Activated CD4-positive, alpha-beta T cell treated with anti-CD3 and anti-CD28 coated beads, Interleukin-2, amount 50 U/mL, for 4 hours (primary cell): ENCODE results near the gene IRAK2.
"Not testable (repeated sequence)": the region's sequence is repeated elsewhere in the genome, so short reads cannot be mapped to it uniquely, and the experiment has no call there.

Source experiments
- DNase-seq, 2 experiments: peaks; one replicate each; pipeline ENCODE4 v3.0.0-alpha.2; 2020

Gene IRAK2

DNA sequence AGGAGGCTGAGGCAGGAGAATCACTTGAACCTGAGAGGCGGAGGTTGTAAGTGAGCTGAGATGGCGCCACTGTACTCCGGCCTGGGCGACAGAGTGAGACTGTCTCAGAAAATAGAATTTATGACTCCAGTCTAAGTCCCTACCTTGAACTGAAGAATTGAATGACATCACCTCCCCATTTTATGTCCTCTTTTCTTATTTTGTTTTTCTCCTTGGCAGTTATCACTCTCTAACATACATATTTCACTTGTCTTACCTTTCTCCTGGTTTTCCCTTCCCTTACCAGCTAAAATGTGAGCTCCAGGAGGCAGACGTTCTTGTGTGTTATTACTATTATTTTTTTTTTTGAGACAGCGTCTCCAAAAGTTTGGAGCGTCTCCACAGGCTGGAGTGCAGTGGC is 91.1 kb downstream of the IRAK2 start:
- DNase-seq, result no peak

GRCh38 chr3:10259036-10259435 is 94.3 kb downstream of the IRAK2 start:
- no peak for DNase-seq

DNA sequence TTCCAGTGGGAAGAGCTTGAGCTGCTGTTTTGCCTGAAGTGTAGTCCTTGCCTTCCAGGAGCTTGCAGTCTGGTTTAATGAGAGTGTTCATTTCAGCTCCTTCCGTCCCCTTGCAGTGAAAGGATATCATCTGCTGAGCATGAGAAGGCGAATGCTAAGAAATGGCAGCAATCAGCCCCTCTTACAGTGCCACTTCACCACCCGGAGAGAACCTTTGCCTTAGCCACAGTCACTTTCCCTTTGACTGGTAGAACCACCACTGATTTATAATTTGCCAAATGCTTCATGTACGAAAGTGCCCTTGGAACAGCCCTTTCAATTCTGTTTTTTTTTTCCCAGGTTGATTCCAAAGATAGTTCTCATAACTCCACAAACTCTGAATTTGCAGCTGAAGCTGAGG is 95.1 kb downstream of the IRAK2 start:
- no peak for DNase-seq

DNA sequence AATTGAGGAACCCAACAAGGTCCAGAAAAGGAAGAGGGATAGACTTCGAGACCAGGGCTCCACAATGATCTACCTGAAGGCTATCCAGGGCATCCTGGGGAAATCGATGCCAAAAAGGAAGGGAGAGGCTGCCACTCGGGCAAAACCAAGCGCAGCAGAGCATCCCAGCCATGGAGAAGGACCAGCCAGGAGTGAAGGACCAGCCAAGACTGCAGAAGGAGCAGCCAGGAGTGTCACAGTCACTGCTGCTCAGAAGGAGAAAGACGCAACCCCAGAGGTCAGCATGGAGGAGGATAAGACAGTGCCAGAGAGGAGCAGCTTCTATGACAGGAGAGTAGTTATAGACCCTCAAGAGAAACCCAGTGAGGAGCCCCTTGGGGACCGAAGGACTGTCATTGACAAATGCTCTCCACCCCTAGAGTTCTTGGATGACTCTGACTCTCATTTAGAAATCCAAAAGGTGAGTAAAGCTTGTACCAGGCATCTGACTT is 95.5 kb downstream of the IRAK2 start:
- DNase-seq, result no peak

- DNase-seq, result no peak
Observed at GRCh38 chr3:10262027-10262426, 97.3 kb downstream of the IRAK2 start.

DNA sequence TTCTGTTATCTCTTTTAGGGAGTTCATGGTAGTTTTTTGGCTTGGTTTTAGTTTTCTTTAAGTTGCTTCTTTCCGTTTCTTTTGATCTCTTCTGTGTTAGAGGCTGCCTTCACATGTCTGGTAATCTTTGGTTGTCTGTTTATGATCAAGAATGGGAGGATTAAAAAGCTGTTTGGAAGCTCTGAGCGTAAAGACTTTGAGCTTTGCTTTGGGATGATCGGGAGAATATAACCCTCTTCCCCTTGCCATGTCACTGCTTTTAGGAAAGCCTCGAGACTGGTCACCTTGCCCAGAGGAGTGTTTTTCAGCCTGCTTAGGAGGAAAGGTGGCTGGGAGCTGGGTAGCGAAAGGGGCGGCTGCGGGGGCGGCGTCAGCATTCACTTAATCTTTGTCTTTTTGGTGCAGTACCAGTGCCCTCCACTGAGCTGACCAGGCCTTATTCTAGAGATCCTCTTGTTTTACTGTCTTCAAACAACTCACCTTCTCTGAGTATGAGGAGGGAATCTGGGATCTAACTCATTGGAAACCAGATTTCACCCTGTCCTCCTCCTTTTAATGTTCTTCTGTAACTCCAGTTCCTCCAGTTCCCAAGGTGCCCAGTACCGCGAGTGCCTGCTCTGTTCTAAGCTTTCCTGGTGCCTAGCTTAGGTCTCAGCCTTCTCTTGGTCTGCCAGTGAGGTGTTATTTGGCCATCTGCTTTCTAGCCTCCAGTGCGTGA is 99.1 kb downstream of the IRAK2 start:
- peak; percentile 69 to 74 for DNase-seq

GRCh38 chr3:10265833-10266232 is 101.1 kb downstream of the IRAK2 start:
- no peak for DNase-seq

DNA sequence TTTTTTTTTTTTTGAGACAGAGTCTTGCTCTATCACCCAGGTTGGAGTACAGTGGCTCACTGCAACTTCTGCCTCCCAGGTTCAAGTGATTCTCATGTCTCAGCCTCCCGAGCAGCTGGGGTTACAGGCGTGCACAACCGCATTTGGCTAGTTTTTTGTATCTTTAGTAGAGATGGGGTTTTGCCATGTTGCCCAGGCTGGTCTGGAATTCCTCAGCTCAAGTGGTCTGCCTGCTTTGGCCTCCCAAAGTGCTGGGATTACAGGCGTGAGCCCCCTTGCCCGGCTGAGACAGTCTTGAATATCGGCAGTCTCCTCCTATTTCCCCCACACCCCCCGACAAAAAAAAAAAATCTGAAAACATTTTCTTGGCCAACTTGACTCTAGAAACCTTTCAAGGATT is 102.2 kb downstream of the IRAK2 start:
- not testable (repeated sequence) for DNase-seq

DNA sequence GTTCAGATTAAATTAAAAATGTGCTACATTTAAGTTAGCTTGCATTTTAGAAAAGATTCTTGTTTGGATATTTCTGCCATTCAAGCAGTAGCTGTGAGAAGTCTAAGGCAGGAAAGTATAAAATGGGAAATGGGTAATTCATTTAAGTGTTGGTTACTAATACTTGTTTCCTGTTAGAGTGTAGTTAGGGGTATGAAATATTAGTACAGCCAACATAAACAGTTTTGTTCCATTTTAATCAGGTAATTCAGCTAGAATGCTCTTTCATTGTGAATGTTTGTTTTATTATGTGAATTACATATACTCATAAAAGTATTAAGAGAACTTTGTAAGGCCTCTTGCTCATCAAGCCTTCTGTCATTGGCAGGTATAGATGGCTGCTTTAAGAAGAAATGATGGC is 103.4 kb downstream of the IRAK2 start:
- no peak for DNase-seq

GRCh38 chr3:10268930-10269329 is 104.2 kb downstream of the IRAK2 start:
- no peak for DNase-seq

DNA sequence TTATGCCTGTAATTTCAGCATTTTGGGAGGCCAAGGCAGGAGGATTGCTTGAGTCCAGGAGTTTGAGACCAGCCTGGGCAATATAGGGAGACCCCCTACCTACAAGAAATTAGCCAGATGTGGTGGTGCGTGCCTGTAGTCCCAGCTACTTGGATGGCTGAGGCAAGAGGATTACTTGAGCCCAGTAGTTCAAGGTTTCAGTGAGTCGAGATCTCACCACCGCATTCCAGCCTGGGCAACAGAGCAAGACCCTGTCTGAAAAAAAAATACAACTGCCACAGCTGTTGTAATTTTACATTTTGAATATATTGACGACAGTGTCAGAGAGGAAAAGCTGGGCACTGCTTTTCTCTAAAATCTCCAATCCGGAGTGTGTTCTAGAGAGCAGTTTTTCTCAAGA is 104.7 kb downstream of the IRAK2 start:
- no peak for DNase-seq

GRCh38 chr3:10272476-10272875 is 107.8 kb downstream of the IRAK2 start:
- not testable (repeated sequence) for DNase-seq

DNA sequence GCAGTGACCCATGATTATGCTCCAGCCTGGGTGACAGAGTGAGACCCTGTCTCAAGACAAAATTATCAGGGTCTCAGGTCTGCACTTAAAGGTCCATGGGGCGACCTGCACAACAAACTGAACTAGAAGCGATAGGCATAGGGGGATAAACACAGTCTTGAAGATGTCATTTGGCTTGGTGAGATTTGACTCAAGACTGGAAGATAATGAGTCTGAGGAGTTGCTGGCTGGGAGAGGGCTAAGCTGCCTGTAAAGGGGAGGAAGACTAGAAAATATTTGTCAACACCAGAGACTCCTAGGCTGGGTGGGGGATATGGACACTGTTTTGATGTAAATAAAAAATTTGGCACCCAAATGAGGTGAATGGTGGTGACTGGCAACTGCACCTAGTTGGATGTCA is 108.3 kb downstream of the IRAK2 start:
- DNase-seq, result no peak

- DNase-seq, result no peak
Observed at GRCh38 chr3:10273702-10274305, 109.1 kb downstream of the IRAK2 start.

DNA sequence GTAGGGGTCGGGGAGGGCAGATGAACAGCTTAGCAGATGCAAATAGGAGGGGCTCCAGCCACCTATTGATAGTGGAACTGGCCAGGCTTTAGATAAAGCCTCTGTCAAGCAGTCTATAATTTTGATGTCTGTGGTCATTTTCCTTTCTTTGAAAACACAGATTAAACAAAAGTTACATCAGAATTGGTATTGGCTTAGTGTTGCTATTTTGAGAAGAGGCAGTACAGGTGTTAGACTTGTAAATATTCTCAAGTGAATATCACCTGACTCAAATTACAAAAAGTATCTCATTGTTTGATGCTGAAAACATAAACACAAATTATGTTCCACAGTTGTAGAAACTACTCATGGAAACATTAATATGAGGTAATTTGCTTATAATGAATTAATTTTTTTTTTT is 109.9 kb downstream of the IRAK2 start:
- no peak for DNase-seq

DNA sequence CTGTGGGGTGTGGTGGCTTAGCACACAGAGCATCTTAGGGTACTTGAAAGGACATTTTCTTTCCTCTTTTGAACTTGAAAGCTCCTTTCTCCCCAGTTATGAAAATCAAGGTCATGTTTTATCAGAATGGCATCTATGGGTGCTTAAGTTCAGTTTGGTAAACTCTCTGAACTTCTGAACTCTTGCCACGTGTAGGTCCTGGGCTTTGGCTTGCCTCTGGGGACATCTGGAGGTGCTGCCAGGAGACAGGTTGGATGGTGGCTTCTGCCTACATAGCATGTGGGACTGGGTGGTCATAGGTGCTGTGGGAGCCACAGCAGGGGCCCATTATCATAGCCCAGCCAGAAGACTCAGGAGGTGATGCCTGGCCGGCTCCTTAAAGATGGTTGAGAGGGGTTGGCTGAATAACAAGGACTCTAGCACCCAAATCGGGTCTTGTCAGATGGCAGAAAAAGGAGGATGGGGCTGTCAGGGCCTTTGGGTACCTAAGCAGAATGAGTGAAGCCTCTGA is 112.5 kb downstream of the IRAK2 start:
- DNase-seq, result no peak

DNA sequence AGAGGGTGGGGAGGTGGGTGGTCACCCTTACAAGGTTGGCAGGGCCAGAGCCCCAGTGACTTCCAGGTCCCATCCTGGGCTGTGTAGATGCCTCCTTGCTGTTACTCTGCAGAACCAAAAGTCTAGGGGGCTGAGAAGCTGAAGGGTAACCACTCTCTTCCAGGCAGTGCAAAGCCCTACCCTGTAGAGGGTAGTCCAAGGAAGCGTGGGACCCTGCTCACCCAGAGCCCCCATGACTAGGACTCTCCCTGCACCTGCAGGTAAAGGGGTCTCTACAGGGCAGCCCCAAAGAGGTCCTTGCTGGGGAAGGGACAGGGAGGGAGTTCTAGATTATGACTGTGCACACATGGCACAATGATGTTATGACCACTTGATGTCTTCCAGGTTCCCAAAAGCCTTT is 113.8 kb downstream of the IRAK2 start:
- DNase-seq, result no peak

DNA sequence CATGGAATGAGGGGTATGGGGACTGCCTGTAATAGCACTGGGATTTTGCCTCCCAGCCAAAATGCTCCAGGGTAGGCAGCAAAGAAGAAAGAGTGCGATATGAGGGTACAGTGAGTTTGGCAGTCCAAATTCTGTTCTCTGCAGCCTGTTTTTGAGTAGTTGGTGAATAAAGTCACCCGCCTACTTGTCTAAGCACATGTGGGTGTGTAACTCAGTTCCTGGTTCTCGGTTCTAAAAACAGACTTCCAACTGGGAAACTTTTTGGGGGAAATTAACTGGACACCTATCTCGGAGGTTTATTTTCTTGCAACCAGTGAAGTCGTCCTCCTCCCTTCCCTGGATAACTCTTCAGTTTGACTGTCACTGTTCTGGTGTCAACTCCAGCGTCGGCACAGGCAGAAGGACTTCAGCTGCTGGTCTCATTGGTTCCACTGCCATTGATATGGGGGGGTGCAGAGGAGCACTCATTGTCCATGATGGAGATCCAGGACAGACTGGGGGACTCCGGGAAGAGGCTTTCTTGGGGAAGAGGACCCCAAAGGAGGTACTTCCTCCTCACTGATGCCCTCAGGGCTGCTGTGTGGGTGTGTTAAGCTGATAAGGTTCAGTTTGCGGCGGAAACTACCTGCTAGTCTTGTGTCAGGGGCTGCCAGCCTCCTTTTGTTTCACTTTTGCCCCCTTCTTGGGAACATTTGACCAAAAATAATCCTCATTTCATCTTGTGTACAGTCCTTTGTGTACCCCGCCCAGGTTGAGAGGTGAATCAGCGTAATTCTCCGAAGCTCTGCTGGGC is 114.9 kb downstream of the IRAK2 start:
- no peak for DNase-seq

- no peak for DNase-seq
Observed at GRCh38 chr3:10280177-10280529, 115.4 kb downstream of the IRAK2 start.

DNA sequence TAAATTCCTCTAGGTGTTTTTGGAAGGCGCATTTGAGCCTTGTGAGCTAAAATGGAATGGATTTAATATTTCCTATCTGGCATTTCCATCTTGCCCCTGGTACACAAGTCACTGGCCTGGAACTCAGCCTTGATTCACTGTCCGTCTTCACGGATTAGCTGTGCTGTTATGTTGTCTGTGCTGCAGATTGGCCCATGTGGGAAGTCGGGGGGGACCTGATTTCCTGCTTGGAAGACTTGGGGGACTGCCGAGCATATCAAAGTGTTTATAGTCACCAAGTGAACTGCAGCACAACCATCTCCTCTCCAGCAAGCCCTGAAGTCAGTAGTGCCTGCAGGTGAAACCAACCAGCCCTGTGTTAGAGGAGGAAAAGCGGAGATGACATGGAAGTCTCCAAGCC is 115.9 kb downstream of the IRAK2 start:
- DNase-seq, result no peak

GRCh38 chr3:10281951-10282350 is 117.2 kb downstream of the IRAK2 start:
- no peak for DNase-seq

- no peak for DNase-seq
Observed at GRCh38 chr3:10283638-10284037, 118.9 kb downstream of the IRAK2 start.

- peak; percentile 31 to 48 for DNase-seq
Observed at GRCh38 chr3:10284496-10284895, 119.8 kb downstream of the IRAK2 start.
